Activated CD4-positive, alpha-beta T cell treated with anti-CD3 and anti-CD28 coated beads, Interleukin-2, amount 50 U/mL, for 1 hour (primary cell): Measurements from ENCODE around the gene KRTAP15-1.

Experiments
- DNase-seq: peaks from one replicate; pipeline ENCODE4 v3.0.0-alpha.2; 2020

KRTAP15-1 gene

GRCh38 chr21:30439975-30440374 lies at the start of gene KRTAP15-1:
TSS of gene KRTAP15-1 (plus strand) at chr21:30440275. CDS start at chr21:30440328, 53 bp downstream.
- no peak for DNase-seq

DNA sequence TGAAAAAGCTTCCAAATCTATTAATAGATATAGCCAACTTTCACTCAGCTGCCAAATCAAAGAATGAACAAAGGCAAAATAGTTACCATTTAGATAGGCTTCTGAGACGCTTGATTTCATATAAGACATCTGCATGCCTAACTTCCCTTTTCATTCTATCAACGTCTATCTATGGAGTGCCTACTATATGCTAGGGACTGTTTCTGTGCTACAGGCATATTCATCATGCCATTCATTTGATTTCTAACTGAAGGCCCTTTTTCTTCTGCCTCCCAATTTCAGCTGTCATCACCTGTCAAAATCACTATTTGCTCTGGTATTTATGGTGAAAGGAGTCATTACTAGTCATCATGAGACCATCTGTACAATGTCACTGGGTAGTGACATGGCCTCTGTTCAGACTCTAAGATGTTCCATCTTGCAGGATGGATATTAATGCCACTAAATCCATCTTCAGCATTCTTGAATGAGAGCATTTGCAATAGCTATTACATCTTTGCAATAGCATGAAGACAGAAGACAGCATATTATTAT lies 48.5 kb upstream of the KRTAP15-1 start:
- DNase-seq = no peak

DNA sequence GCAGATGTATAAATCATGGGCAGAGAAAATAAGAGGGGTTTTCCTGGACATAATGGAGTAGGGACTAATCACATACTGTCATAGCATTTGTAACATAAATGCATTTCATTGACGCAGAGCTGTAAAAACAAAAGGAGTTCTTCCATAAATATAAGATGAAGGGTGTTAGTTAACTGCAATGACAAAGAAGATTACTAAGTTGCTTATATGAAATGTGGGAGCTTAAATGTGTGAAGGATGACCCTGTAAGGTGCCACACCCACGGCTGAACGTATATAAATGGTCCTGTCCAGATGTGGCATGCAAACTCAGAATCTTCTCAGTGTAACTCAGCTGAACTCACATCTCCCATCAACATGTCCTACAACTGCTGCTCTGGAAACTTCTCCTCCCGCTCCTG lies 44.3 kb upstream of the KRTAP15-1 start, which contains the start of gene KRTAP13-1:
KRTAP13-1 (plus strand) TSS at position 301 of the 400 bp plus-strand sequence; CDS start at position 357, 56 bp downstream.
- DNase-seq = no peak

GRCh38 chr21:30408782-30409494 lies 31.1 kb upstream of the KRTAP15-1 start:
- no peak for DNase-seq

DNA sequence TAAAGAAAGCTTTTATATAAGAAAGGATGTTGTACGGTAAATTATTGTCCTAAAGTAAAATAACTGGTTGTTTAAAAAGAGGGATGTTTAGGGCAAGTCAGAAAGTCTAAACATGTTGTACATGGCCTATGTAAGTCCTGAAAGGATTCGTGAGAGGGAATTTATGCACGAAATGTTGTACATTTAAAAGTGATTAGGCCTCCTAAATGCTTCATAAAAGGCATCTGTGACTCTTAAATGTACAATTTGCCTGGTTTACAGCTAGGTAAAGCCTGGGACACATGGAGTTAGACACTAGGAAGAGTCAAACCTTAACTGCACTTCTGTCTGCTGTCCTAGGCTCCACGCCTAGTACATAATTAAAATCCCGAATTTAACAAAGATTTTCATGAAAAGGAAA lies 24.1 kb upstream of the KRTAP15-1 start:
- no peak for DNase-seq

- DNase-seq = no peak
Measured at GRCh38 chr21:30425826-30426225, 14.2 kb upstream of the KRTAP15-1 start, which contains the start of gene KRTAP13-3. TSS of gene KRTAP13-3 (minus strand) at chr21:30425926. CDS start at chr21:30425912, 14 bp downstream.

- DNase-seq = no peak
Measured at GRCh38 chr21:30426731-30427130, 13.3 kb upstream of the KRTAP15-1 start.

DNA sequence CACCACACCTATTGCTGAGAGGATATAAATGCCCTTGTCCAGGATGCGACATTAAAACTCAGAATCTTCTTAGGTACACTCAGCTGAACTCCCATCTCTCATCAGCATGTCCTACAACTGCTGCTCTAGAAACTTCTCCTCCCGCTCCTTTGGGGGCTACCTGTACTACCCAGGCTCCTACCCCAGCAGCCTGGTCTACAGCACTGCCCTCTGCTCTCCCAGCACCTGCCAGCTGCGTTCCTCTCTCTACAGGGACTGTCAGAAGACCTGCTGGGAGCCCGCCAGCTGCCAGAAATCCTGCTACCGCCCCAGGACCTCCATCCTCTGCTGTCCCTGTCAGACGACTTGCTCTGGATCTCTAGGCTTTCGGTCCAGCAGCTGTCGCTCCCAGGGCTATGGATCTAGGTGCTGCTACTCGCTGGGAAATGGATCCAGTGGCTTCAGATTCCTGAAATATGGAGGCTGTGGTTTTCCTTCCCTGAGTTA lies 9.9 kb upstream of the KRTAP15-1 start, which contains the start of gene KRTAP13-4:
KRTAP13-4 (plus strand) TSS at position 51 of the 486 bp plus-strand sequence; CDS start at position 107, 56 bp downstream.
- no peak for DNase-seq

- DNase-seq = no peak
Measured at GRCh38 chr21:30434033-30434631, 5.9 kb upstream of the KRTAP15-1 start.

DNA sequence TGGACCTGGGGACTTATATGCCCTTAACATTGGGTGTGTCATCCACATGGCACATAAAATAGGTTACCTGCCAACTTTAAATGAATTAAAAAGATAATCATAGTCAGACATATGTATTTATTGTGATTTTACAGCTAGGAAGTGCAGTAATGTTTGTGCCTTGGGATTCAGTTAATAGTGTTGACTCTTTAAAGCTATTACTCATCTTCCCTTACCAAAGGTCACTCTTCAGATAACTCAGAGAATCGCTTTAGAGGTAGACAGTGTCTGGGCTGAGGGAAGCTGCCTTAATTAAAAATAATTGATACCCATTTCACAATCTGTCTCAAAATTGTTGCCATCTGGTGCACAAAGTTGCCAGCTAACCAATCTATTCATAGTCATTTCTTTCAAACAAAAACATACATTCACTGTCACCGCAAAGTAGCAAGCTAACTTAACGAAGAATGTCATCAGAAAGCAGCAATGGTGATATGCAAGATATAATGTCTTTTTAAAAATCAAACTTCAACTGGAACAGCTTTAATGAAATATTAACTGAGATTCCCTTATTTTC lies 3.0 kb upstream of the KRTAP15-1 start:
- DNase-seq = no peak

DNA sequence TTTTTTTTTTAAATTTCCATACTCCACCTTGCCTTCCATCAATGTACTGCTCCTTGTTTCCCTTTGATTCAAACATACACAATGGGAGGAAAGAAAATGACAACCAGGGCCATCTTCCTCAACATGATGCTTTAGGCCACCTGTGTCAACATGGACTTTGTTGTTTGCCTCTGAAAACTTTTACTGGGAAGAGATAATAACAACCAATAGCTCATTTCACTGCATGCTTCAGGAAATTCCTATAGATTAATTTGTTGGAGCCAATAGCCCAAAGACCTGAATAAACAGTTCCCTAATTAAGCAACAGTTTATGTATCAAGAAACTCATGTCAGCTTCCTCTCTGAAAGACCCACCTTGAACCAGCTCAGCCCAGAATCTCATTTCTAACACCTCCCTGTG lies 3.2 kb downstream of the KRTAP15-1 start:
- DNase-seq = no peak

DNA sequence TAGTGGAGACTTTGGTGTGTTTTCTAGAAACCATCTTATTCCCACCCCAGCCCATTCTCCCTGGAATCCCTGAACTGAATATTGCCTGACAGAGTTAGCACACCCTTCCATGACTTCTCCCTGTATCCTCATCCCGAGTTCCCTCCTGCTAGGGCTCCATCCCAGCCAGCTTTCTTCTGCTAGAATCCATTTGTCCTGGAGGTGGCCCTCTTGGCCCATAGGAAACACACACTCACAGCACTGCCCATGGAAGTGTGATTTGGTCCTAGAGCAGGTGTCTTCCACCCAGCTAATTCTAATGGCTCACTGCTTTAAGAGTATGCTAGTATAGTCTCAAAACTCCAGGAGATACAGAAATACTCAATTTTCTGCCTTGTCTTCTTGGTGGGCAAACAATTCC lies 4.1 kb downstream of the KRTAP15-1 start:
- no peak for DNase-seq

GRCh38 chr21:30447056-30447455 lies 7.0 kb downstream of the KRTAP15-1 start:
- no peak for DNase-seq

DNA sequence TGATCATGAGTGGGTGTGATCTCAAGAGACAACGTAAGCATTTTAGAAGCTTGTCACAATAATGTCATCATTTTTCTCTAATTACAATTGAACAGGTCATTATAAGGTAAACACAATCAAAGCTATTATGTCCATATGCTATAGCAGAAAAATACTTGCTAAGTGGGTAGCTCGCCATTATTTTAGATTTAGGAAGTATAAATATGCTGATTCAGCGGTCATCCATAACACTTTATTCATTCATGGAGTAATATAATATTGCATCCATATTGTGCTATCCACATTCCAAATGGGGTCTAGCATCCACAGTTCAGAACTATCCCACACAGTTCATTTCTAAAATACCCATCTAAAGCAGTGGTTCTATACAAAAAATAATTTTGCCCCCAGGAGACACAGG lies 8.4 kb downstream of the KRTAP15-1 start:
- DNase-seq = no peak

- DNase-seq = no peak
Measured at GRCh38 chr21:30463713-30464112, 23.6 kb downstream of the KRTAP15-1 start.

- no peak for DNase-seq
Measured at GRCh38 chr21:30468900-30469714, 29.0 kb downstream of the KRTAP15-1 start.

DNA sequence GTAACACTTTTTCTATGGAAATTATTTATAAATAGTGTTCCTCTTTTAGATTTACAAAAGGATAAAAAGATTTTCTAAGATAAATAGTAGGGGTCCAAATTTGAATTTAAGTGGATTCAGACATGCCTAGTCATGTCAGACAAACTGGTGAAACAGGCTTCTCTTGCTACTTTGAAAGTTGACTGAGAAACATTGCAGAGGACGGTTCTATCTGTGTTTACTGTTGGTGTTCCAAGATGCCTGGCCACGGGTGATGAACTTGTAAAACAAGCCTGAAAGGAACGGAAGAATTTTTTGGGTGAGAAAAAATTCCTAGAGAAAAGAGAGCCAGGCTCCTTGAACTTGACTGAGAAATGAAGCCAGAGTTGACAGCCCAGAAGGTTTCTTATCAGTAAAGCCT lies 37.9 kb downstream of the KRTAP15-1 start:
- no peak for DNase-seq

DNA sequence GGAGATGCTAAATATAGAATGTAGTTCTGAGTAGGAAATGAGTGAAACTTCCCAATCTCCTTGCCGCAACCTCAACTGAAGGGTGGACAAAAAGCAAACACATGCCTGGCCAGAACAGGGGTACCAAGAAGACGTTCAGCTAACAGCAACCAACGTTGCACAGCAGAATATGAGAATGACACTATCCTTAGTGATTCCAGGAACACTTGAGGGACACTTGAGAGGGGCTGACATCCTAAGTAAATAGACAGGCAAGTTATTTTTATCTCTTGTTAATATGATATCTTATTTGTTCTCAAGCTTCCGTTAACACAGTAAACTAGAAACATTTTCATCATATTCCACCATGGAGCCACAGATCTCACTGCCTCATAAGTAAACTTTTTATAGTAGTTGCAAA lies 39.2 kb downstream of the KRTAP15-1 start:
- DNase-seq = no peak

GRCh38 chr21:30480145-30480544 lies 40.1 kb downstream of the KRTAP15-1 start, which contains the start of gene KRTAP19-1:
TSS of gene KRTAP19-1 (minus strand) at chr21:30480367. CDS start at chr21:30480317, 50 bp downstream.
- no peak for DNase-seq

GRCh38 chr21:30482130-30482529 lies 42.1 kb downstream of the KRTAP15-1 start:
- no peak for DNase-seq

GRCh38 chr21:30486180-30486579 lies 46.1 kb downstream of the KRTAP15-1 start:
- DNase-seq = no peak

GRCh38 chr21:30487336-30487735 lies 47.3 kb downstream of the KRTAP15-1 start, which contains the start of gene KRTAP19-2:
TSS of gene KRTAP19-2 (minus strand) at chr21:30487436. CDS start at chr21:30487348, 88 bp downstream.
- DNase-seq = no peak
